GM23338 (cell line): Measurements from ENCODE around the gene LRP1B. TPM values are rescaled to one million over a fixed set of nuclear protein-coding genes. Genes with fewer than 3 reads are reported as not detected.

Source experiments
- ATAC-seq: fragments of 200-7000 bp; cut with Tn5 transposase; 3 replicates; pipeline ENCODE4 v1.9.1; 2020
- DNase-seq: peaks from one replicate; pipeline ENCODE4 v3.0.0-alpha.2; 2015; ENCODE audit warnings: low spot score
- H2AFZ ChIP-seq: fragments of 200-600 bp; sonication (generic); 2 replicates; pipeline ENCODE4 v1.8.0; 2016; ENCODE audit warnings: antibody characterized with exemption, mild to moderate bottlenecking, moderate library complexity
- H3F3A ChIP-seq: fragments of 200-600 bp; sonication (generic); replicated peaks from 2 replicates; pipeline ENCODE4 v1.8.0; 2017; ENCODE audit warnings: antibody characterized with exemption, mixed run types, low read depth
- H3K27ac ChIP-seq: fragments of 200-600 bp; sonication (generic); 2 replicates; pipeline ENCODE4 v1.6.1; 2016; ENCODE audit warnings: low read depth
- H3K27me3 ChIP-seq: fragments of 200-600 bp; sonication (generic); 2 replicates; pipeline ENCODE4 v1.8.0; 2016; ENCODE audit warnings: mild to moderate bottlenecking, mixed run types, moderate library complexity; ENCODE audit not compliant: insufficient read depth
- H3K36me3 ChIP-seq: fragments of 200-600 bp; sonication (generic); 2 replicates; pipeline ENCODE4 v1.8.0; 2016; ENCODE audit warnings: mild to moderate bottlenecking; ENCODE audit not compliant: insufficient read depth
- H3K4me1 ChIP-seq: fragments of 200-600 bp; sonication (generic); 2 replicates; pipeline ENCODE4 v1.8.0; 2016; ENCODE audit warnings: mild to moderate bottlenecking, moderate library complexity; ENCODE audit not compliant: insufficient read depth
- H3K4me2 ChIP-seq: fragments of 200-600 bp; sonication (generic); 2 replicates; pipeline ENCODE4 v1.7.1; 2017; ENCODE audit warnings: mixed run types
- H3K4me3 ChIP-seq: fragments of 200-600 bp; sonication (generic); 2 replicates; pipeline ENCODE4 v1.6.1; 2016; ENCODE audit warnings: mixed run types
- H3K79me2 ChIP-seq: fragments of 200-600 bp; sonication (generic); replicated peaks from 2 replicates; pipeline ENCODE4 v1.8.0; 2017; ENCODE audit warnings: mild to moderate bottlenecking; ENCODE audit not compliant: insufficient read depth
- H3K9me2 ChIP-seq: fragments of 200-600 bp; sonication (generic); 2 replicates; pipeline ENCODE4 v1.8.0; 2017; ENCODE audit not compliant: insufficient read depth
- H4K20me1 ChIP-seq: fragments of 200-600 bp; sonication (generic); replicated peaks from 2 replicates; pipeline ENCODE4 v1.8.0; 2017; ENCODE audit warnings: mild to moderate bottlenecking; ENCODE audit not compliant: insufficient read depth
- H3K27ac Mint-ChIP-seq: 2 replicates; pipeline ENCODE4 v1.8.0; 2020; ENCODE audit warnings: inconsistent platforms, mild to moderate bottlenecking, moderate library complexity, mixed read lengths
- H3K27me3 Mint-ChIP-seq: 3 replicates; pipeline ENCODE4 v1.8.0; 2022; ENCODE audit warnings: low read depth, mild to moderate bottlenecking, moderate library complexity, mixed read lengths, inconsistent platforms; ENCODE audit not compliant: insufficient read depth, poor library complexity
- H3K36me3 Mint-ChIP-seq: 3 replicates; pipeline ENCODE4 v1.8.0; 2021; ENCODE audit warnings: low read depth, mild to moderate bottlenecking, inconsistent platforms, moderate library complexity, mixed read lengths
- H3K4me1 Mint-ChIP-seq: 3 replicates; pipeline ENCODE4 v1.8.0; 2020; ENCODE audit warnings: mild to moderate bottlenecking, inconsistent platforms, mixed read lengths
- H3K4me3 Mint-ChIP-seq: 3 replicates; pipeline ENCODE4 v1.8.0; 2021; ENCODE audit warnings: moderate library complexity, mild to moderate bottlenecking, inconsistent platforms, mixed read lengths
- H3K9me3 Mint-ChIP-seq: 3 replicates; pipeline ENCODE4 v1.8.0; 2020; ENCODE audit warnings: moderate library complexity, mild to moderate bottlenecking, inconsistent platforms, mixed read lengths
- CREB1 ChIP-seq: fragments of 250-450 bp; sonication (Bioruptor Pico); IDR thresholded peaks from 2 replicates; pipeline ENCODE4 v1.5.0; 2020; ENCODE audit warnings: low read depth, mild to moderate bottlenecking, moderate library complexity
- EZH2 ChIP-seq: fragments of 200-600 bp; sonication (generic); IDR thresholded peaks from one replicate; pipeline ENCODE4 v1.8.0; 2017; ENCODE audit warnings: antibody characterized with exemption, mild to moderate bottlenecking, low read depth; ENCODE audit not compliant: unreplicated experiment
- EZH2phosphoT487 ChIP-seq: fragments of 200-600 bp; sonication (generic); IDR thresholded peaks from one replicate; pipeline ENCODE4 v1.8.1; 2018; ENCODE audit warnings: antibody characterized with exemption; ENCODE audit not compliant: unreplicated experiment
- JUNB ChIP-seq: IDR thresholded peaks from one replicate; pipeline ENCODE4 v1.6.1; 2016; ENCODE audit warnings: antibody characterized with exemption; ENCODE audit not compliant: unreplicated experiment
- NANOG ChIP-seq: IDR thresholded peaks from 2 replicates; pipeline ENCODE4 v1.6.1; 2016; ENCODE audit warnings: antibody characterized with exemption, borderline replicate concordance
- POLR2AphosphoS5 ChIP-seq: IDR thresholded peaks from 2 replicates; pipeline ENCODE4 v1.6.1; 2016; ENCODE audit warnings: antibody characterized with exemption, low read depth
- STAT1 ChIP-seq: IDR thresholded peaks from one replicate; pipeline ENCODE4 v1.6.1; 2016; ENCODE audit warnings: antibody characterized with exemption; ENCODE audit not compliant: unreplicated experiment
- ZNF114 ChIP-seq: fragments of 250-450 bp; sonication (Bioruptor Pico); IDR thresholded peaks from 2 replicates; pipeline ENCODE4 v1.5.0; 2020; ENCODE audit warnings: mild to moderate bottlenecking, moderate library complexity
- ZNF331 ChIP-seq: fragments of 250-450 bp; sonication (Bioruptor Pico); IDR thresholded peaks from 2 replicates; pipeline ENCODE4 v1.5.0; 2020; ENCODE audit warnings: low read depth, mild to moderate bottlenecking, moderate library complexity
- polyA plus RNA-seq: library from polyadenylated mRNA; unstranded; fragments of >200 nt; fragmentation: Nextera tagmentation; extraction: Ambion mirVana; gene quantifications from 2 replicates; pipeline ENCODE4 v1.2.1, GENCODE V29; 2016
- total RNA-seq: library from RNA; depleted of rRNA; stranded (reverse); fragments of >200 nt; shearing (Covaris generic); gene quantifications from 2 replicates; pipeline ENCODE4 v1.2.3, GENCODE V29; 2014
- TF ChIP-seq, protein P1 (sequence below): fragments of 250-450 bp; sonication (Bioruptor Pico); IDR thresholded peaks from 2 replicates; pipeline ENCODE4 v1.5.0; 2020; ENCODE audit warnings: mild to moderate bottlenecking, moderate library complexity
- TF ChIP-seq, protein P2 (sequence below), 2 experiments: fragments of 200-600 bp in 1 of 2; sonication (generic) in 1 of 2; conservative IDR thresholded peaks; 2 replicates each; pipeline versions ENCODE4 v1.5.1 to v1.6.1; 2016 to 2017; ENCODE audit warnings: antibody characterized with exemption in 2 of 2, low read depth in 2 of 2, mild to moderate bottlenecking in 2 of 2, moderate library complexity in 1 of 2
- TF ChIP-seq, protein P3 (sequence below): IDR thresholded peaks from 2 replicates; pipeline ENCODE4 v1.6.1; 2016; ENCODE audit warnings: antibody characterized with exemption
- TF ChIP-seq, protein P4 (sequence below): IDR thresholded peaks from one replicate; pipeline ENCODE4 v1.6.1; 2018; ENCODE audit warnings: antibody characterized with exemption; ENCODE audit not compliant: unreplicated experiment

Gene LRP1B
- total and polyA plus RNA-seq, 2 experiments from 2014 or later, result 0.15 to 0.97 TPM

DNA sequence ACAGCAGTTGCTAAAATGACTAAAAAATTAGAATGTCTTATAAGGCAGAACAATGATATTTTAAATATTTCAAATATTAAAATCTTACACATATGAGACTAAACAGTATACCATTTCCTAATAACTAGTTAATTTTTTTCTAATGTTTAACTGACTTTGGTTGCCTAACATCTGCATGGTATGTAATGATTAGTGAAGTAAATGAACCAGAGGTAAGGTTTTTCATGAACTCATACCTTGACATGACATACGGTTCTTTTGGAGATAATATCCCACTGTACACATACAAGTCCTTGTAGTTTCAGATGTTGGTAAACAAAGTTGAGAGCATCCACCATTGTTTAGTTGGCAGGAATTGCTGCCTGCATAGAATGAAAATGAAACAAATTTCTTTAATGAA, 1360.2 kb downstream of the LRP1B start:
- no peak overlapping the region for H3K27ac ChIP-seq
- no peak overlapping the region for H3K4me2 ChIP-seq
- Mint-ChIP-seq H3K4me3 (no peak overlapping the region), H3K27me3 (no peaks in the 10 kb centered on the region), H3K4me1 (no peaks in the 10 kb centered on the region), H3K9me3 (no peaks in the 10 kb centered on the region), H3K36me3 (no peaks in the 10 kb centered on the region), H3K27ac (no peak overlapping the region)
- H2AFZ ChIP-seq, result no peak overlapping the region
- no peaks in the 10 kb centered on the region for H3K79me2 ChIP-seq
- no peaks in the 10 kb centered on the region for H3K27me3 ChIP-seq
- DNase-seq, result no peak
- no peak overlapping the region for H3K4me3 ChIP-seq
- H3K9me2 ChIP-seq, result no peaks in the 10 kb centered on the region
- no peak for ATAC-seq
- no peaks in the 10 kb centered on the region for H3F3A ChIP-seq
- H3K4me1 ChIP-seq, result no peaks in the 10 kb centered on the region
- TF ChIP-seq ZNF331 (CRISPR knock-in tag) (no peak), ZNF114 (CRISPR knock-in tag) (no peak), EZH2 (no peak), CREB1 (CRISPR knock-in tag) (no peak), STAT1 (no peak), EZH2phosphoT487 (no peak), JUNB (no peak), POLR2AphosphoS5 (no peak), NANOG (no peak)
- TF ChIP-seq, protein P1, sequence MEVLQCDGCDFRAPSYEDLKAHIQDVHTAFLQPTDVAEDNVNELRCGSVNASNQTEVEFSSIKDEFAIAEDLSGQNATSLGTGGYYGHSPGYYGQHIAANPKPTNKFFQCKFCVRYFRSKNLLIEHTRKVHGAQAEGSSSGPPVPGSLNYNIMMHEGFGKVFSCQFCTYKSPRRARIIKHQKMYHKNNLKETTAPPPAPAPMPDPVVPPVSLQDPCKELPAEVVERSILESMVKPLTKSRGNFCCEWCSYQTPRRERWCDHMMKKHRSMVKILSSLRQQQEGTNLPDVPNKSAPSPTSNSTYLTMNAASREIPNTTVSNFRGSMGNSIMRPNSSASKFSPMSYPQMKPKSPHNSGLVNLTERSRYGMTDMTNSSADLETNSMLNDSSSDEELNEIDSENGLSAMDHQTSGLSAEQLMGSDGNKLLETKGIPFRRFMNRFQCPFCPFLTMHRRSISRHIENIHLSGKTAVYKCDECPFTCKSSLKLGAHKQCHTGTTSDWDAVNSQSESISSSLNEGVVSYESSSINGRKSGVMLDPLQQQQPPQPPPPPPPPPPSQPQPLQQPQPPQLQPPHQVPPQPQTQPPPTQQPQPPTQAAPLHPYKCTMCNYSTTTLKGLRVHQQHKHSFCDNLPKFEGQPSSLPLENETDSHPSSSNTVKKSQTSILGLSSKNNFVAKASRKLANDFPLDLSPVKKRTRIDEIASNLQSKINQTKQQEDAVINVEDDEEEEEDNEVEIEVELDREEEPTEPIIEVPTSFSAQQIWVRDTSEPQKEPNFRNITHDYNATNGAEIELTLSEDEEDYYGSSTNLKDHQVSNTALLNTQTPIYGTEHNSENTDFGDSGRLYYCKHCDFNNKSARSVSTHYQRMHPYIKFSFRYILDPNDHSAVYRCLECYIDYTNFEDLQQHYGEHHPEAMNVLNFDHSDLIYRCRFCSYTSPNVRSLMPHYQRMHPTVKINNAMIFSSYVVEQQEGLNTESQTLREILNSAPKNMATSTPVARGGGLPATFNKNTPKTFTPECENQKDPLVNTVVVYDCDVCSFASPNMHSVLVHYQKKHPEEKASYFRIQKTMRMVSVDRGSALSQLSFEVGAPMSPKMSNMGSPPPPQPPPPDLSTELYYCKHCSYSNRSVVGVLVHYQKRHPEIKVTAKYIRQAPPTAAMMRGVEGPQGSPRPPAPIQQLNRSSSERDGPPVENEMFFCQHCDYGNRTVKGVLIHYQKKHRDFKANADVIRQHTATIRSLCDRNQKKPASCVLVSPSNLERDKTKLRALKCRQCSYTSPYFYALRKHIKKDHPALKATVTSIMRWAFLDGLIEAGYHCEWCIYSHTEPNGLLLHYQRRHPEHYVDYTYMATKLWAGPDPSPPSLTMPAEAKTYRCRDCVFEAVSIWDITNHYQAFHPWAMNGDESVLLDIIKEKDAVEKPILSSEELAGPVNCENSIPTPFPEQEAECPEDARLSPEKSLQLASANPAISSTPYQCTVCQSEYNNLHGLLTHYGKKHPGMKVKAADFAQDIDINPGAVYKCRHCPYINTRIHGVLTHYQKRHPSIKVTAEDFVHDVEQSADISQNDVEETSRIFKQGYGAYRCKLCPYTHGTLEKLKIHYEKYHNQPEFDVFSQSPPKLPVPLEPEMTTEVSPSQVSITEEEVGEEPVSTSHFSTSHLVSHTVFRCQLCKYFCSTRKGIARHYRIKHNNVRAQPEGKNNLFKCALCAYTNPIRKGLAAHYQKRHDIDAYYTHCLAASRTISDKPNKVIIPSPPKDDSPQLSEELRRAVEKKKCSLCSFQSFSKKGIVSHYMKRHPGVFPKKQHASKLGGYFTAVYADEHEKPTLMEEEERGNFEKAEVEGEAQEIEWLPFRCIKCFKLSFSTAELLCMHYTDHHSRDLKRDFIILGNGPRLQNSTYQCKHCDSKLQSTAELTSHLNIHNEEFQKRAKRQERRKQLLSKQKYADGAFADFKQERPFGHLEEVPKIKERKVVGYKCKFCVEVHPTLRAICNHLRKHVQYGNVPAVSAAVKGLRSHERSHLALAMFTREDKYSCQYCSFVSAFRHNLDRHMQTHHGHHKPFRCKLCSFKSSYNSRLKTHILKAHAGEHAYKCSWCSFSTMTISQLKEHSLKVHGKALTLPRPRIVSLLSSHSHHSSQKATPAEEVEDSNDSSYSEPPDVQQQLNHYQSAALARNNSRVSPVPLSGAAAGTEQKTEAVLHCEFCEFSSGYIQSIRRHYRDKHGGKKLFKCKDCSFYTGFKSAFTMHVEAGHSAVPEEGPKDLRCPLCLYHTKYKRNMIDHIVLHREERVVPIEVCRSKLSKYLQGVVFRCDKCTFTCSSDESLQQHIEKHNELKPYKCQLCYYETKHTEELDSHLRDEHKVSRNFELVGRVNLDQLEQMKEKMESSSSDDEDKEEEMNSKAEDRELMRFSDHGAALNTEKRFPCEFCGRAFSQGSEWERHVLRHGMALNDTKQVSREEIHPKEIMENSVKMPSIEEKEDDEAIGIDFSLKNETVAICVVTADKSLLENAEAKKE (CRISPR knock-in tag), result no peak
- TF ChIP-seq, protein P2, sequence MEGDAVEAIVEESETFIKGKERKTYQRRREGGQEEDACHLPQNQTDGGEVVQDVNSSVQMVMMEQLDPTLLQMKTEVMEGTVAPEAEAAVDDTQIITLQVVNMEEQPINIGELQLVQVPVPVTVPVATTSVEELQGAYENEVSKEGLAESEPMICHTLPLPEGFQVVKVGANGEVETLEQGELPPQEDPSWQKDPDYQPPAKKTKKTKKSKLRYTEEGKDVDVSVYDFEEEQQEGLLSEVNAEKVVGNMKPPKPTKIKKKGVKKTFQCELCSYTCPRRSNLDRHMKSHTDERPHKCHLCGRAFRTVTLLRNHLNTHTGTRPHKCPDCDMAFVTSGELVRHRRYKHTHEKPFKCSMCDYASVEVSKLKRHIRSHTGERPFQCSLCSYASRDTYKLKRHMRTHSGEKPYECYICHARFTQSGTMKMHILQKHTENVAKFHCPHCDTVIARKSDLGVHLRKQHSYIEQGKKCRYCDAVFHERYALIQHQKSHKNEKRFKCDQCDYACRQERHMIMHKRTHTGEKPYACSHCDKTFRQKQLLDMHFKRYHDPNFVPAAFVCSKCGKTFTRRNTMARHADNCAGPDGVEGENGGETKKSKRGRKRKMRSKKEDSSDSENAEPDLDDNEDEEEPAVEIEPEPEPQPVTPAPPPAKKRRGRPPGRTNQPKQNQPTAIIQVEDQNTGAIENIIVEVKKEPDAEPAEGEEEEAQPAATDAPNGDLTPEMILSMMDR (conservative IDR thresholded peaks at IDR 0.05; ENCODE audit: low read depth in 2 of 2), result no peak
- TF ChIP-seq, protein P3, sequence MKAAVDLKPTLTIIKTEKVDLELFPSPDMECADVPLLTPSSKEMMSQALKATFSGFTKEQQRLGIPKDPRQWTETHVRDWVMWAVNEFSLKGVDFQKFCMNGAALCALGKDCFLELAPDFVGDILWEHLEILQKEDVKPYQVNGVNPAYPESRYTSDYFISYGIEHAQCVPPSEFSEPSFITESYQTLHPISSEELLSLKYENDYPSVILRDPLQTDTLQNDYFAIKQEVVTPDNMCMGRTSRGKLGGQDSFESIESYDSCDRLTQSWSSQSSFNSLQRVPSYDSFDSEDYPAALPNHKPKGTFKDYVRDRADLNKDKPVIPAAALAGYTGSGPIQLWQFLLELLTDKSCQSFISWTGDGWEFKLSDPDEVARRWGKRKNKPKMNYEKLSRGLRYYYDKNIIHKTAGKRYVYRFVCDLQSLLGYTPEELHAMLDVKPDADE, result no peak
- TF ChIP-seq, protein P4, sequence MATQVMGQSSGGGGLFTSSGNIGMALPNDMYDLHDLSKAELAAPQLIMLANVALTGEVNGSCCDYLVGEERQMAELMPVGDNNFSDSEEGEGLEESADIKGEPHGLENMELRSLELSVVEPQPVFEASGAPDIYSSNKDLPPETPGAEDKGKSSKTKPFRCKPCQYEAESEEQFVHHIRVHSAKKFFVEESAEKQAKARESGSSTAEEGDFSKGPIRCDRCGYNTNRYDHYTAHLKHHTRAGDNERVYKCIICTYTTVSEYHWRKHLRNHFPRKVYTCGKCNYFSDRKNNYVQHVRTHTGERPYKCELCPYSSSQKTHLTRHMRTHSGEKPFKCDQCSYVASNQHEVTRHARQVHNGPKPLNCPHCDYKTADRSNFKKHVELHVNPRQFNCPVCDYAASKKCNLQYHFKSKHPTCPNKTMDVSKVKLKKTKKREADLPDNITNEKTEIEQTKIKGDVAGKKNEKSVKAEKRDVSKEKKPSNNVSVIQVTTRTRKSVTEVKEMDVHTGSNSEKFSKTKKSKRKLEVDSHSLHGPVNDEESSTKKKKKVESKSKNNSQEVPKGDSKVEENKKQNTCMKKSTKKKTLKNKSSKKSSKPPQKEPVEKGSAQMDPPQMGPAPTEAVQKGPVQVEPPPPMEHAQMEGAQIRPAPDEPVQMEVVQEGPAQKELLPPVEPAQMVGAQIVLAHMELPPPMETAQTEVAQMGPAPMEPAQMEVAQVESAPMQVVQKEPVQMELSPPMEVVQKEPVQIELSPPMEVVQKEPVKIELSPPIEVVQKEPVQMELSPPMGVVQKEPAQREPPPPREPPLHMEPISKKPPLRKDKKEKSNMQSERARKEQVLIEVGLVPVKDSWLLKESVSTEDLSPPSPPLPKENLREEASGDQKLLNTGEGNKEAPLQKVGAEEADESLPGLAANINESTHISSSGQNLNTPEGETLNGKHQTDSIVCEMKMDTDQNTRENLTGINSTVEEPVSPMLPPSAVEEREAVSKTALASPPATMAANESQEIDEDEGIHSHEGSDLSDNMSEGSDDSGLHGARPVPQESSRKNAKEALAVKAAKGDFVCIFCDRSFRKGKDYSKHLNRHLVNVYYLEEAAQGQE, result no peak
- no peaks in the 10 kb centered on the region for H3K36me3 ChIP-seq
- H4K20me1 ChIP-seq, result no peaks in the 10 kb centered on the region
